Measurements from ENCODE around the gene OLR1.

Gene OLR1

DNA sequence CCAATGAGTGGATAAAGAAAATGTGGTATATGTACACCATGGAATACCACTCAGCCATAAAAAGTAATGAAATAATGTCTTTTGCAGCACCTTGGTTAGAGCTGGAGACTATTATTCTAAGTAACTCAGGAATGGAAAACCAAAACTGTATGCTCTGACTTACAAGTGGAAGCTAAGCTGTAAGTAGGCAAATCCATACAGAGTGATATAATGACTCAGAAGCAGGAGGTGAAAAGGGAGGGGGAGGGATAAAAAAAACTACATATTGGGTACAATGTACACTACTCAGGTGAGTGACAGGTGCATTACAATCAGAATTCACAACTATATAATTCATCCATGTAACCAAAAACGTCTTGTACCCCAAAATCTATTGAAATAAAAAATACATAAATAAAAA is 58.0 kb downstream of the OLR1 start:
- Histone ChIP-seq H3K9me3 (ENCODE audit: insufficient read depth, low read depth, low read length) (peaks cover 3% of the 10 kb centered on the region), H2AFZ (ENCODE audit: insufficient read depth, low read length, poor library complexity) (no peak overlapping the region), H2AK5ac (ENCODE audit: low read length) (no peak overlapping the region), H4K8ac (ENCODE audit: low read depth, low read length) (no peak overlapping the region), H3K4me2 (ENCODE audit: low read length) (no peak overlapping the region), H3K4me3 (ENCODE audit: low read depth, low read length) (no peak overlapping the region), H2BK120ac (ENCODE audit: insufficient read depth, low read length, poor library complexity) (no peak overlapping the region), H4K91ac (ENCODE audit: low read depth, low read length) (no peak overlapping the region), H2BK5ac (ENCODE audit: low read depth, low read length, poor library complexity) (no peak overlapping the region), H3K14ac (ENCODE audit: low read length) (no peak overlapping the region), H4K12ac (ENCODE audit: low read depth, low read length) (no peak overlapping the region), H3K79me1 (ENCODE audit: low read length) (peaks cover 1% of the 10 kb centered on the region), H3K23ac (ENCODE audit: low read length) (no peak overlapping the region), H3K27ac (ENCODE audit: low read depth, low read length) (no peak overlapping the region), H3K4ac (ENCODE audit: low read depth, low read length) (no peak overlapping the region), H2BK12ac (ENCODE audit: low read length) (no peak overlapping the region), H3K18ac (ENCODE audit: low read length) (no peak overlapping the region), H3K27me3 (ENCODE audit: insufficient read depth, low read length) (no peaks in the 10 kb centered on the region), H3K9ac (ENCODE audit: low read length) (no peak overlapping the region), H3K36me3 (ENCODE audit: control insufficient read depth in 1 of 2, insufficient read depth in 2 of 2, low read length in 2 of 2) (no peaks in the 10 kb centered on the region), H3K79me2 (ENCODE audit: control insufficient read depth, insufficient read depth, low read length, poor library complexity) (no peaks in the 10 kb centered on the region), H3K4me1 (ENCODE audit: control insufficient read depth in 1 of 2, insufficient read depth in 2 of 2, low read length in 2 of 2) (peaks cover 2 to 6% of the 10 kb centered on the region in 2 experiments)
- DNase-seq, result no peak
- WGBS (ENCODE audit: extremely low coverage, insufficient coverage, insufficient read length), result no CpG with 5 or more reads among the region's 1 CpG

DNA sequence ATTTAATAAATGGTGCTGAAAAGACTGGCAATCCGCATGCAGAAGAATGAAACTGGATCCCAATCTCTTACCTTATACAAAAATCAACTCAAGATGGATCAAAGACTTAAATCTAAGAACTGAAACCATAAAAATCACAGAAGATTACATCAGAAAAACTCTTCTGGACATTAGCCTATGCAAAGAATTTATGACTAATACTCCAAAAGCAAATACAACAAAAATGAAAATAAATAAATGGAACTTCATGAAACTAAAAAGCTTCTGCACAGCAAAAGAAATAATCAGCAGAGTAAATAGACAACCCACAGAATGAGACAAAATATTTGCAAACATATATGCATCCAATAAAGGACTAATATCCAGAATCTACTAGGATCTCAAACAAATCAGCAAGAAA is 58.9 kb downstream of the OLR1 start:
- no peak overlapping the region for H2BK5ac ChIP-seq (ENCODE audit: low read depth, low read length, poor library complexity)
- H2BK12ac ChIP-seq (ENCODE audit: low read length), result no peak overlapping the region
- no peak overlapping the region for H3K14ac ChIP-seq (ENCODE audit: low read length)
- no peaks in the 10 kb centered on the region for H3K79me2 ChIP-seq (ENCODE audit: control insufficient read depth, insufficient read depth, low read length, poor library complexity)
- peaks cover 1% of the 10 kb centered on the region for H3K79me1 ChIP-seq (ENCODE audit: low read length)
- no peak overlapping the region for H3K4ac ChIP-seq (ENCODE audit: low read depth, low read length)
- no peak overlapping the region for H3K18ac ChIP-seq (ENCODE audit: low read length)
- H3K4me3 ChIP-seq (ENCODE audit: low read depth, low read length), result no peak overlapping the region
- no peak overlapping the region for H4K8ac ChIP-seq (ENCODE audit: low read depth, low read length)
- no CpG with 5 or more reads among the region's 1 CpG for WGBS (ENCODE audit: extremely low coverage, insufficient coverage, insufficient read length)
- peaks cover 3% of the 10 kb centered on the region for H3K9me3 ChIP-seq (ENCODE audit: insufficient read depth, low read depth, low read length)
- no peak overlapping the region for H3K9ac ChIP-seq (ENCODE audit: low read length)
- no peak overlapping the region for H2AK5ac ChIP-seq (ENCODE audit: low read length)
- H4K91ac ChIP-seq (ENCODE audit: low read depth, low read length), result no peak overlapping the region
- no peaks in the 10 kb centered on the region for H3K36me3 ChIP-seq (ENCODE audit: control insufficient read depth in 1 of 2, insufficient read depth in 2 of 2, low read length in 2 of 2)
- H4K12ac ChIP-seq (ENCODE audit: low read depth, low read length), result no peak overlapping the region
- DNase-seq, result no peak
- no peak overlapping the region for H2BK120ac ChIP-seq (ENCODE audit: insufficient read depth, low read length, poor library complexity)
- H3K27me3 ChIP-seq (ENCODE audit: insufficient read depth, low read length), result no peaks in the 10 kb centered on the region
- H3K4me1 ChIP-seq (ENCODE audit: control insufficient read depth in 1 of 2, insufficient read depth in 2 of 2, low read length in 2 of 2), result peaks cover 2 to 6% of the 10 kb centered on the region in 2 experiments
- no peak overlapping the region for H3K4me2 ChIP-seq (ENCODE audit: low read length)
- no peak overlapping the region for H3K23ac ChIP-seq (ENCODE audit: low read length)
- H2AFZ ChIP-seq (ENCODE audit: insufficient read depth, low read length, poor library complexity), result no peak overlapping the region
- H3K27ac ChIP-seq (ENCODE audit: low read depth, low read length), result no peak overlapping the region

DNA sequence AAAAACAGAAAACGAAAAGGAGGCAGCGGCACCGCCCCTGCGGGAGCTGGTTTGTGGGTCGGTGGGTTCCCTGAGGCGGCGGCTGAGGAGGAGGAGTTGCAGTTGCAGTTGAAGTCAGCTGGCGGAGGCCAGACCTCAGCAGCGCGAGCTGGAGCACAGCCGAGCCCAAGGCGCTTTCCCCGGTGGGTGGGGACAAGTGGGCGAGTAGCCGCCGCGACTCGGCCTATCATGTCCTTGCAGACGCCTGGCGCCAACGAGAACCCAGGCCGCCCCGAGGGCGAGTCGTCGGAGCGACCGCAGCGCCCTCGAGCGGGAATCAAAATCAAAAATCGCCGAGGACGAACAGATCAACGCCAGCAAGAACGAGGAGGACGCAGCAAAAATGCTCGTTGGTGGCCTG is 60.5 kb downstream of the OLR1 start:
- Histone ChIP-seq H3K4ac (ENCODE audit: low read depth, low read length) (no peak overlapping the region), H3K27me3 (ENCODE audit: insufficient read depth, low read length) (no peaks in the 10 kb centered on the region), H4K12ac (ENCODE audit: low read depth, low read length) (no peak overlapping the region), H4K91ac (ENCODE audit: low read depth, low read length) (no peak overlapping the region), H3K4me3 (ENCODE audit: low read depth, low read length) (no peak overlapping the region), H3K4me2 (ENCODE audit: low read length) (no peak overlapping the region), H3K79me2 (ENCODE audit: control insufficient read depth, insufficient read depth, low read length, poor library complexity) (no peaks in the 10 kb centered on the region), H2BK12ac (ENCODE audit: low read length) (no peak overlapping the region), H3K23ac (ENCODE audit: low read length) (no peak overlapping the region), H3K36me3 (ENCODE audit: control insufficient read depth in 1 of 2, insufficient read depth in 2 of 2, low read length in 2 of 2) (no peaks in the 10 kb centered on the region), H2AFZ (ENCODE audit: insufficient read depth, low read length, poor library complexity) (no peak overlapping the region), H3K18ac (ENCODE audit: low read length) (no peak overlapping the region), H3K4me1 (ENCODE audit: control insufficient read depth in 1 of 2, insufficient read depth in 2 of 2, low read length in 2 of 2) (peaks cover 2 to 6% of the 10 kb centered on the region in 2 experiments), H3K9ac (ENCODE audit: low read length) (no peak overlapping the region), H2AK5ac (ENCODE audit: low read length) (no peak overlapping the region), H2BK5ac (ENCODE audit: low read depth, low read length, poor library complexity) (no peak overlapping the region), H3K14ac (ENCODE audit: low read length) (no peak overlapping the region), H3K79me1 (ENCODE audit: low read length) (peaks cover 1% of the 10 kb centered on the region), H3K27ac (ENCODE audit: low read depth, low read length) (no peak overlapping the region), H2BK120ac (ENCODE audit: insufficient read depth, low read length, poor library complexity) (no peak overlapping the region), H3K9me3 (ENCODE audit: insufficient read depth, low read depth, low read length) (peaks cover 3% of the 10 kb centered on the region), H4K8ac (ENCODE audit: low read depth, low read length) (no peak overlapping the region)
- DNase-seq, result peak; percentile 95 to 96
- no CpG with 5 or more reads among the region's 38 CpGs for WGBS (ENCODE audit: extremely low coverage, insufficient coverage, insufficient read length)

DNA sequence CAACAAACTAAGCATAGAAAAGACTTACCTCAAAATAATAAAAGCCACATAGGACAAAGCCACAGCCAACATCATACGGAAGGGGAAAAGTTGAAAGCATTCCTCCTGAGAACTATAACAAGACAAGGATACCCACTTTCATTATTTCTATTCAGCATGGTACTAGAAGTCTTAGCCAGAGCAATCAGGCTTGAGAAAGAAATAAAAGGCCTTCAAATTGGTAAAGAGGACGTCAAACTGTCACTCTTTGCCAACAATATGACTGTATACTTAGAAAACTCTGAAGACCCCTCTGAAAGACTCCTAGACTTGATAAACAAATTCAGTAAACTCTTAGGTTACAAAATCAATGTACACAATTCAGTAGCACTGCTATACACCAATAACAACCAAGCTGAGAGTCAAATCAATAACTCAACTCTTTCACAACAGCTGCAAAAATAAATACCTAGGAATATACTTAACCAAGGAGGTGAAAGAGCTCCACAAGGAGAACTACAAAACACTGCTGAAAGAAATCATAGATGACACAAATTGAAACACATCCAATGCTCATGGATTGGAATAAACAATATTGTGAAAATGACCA is 61.6 kb downstream of the OLR1 start:
- Histone ChIP-seq H2AFZ (ENCODE audit: insufficient read depth, low read length, poor library complexity) (no peak overlapping the region), H3K4ac (ENCODE audit: low read depth, low read length) (no peak overlapping the region), H3K36me3 (ENCODE audit: control insufficient read depth in 1 of 2, insufficient read depth in 2 of 2, low read length in 2 of 2) (no peaks in the 10 kb centered on the region), H2BK5ac (ENCODE audit: low read depth, low read length, poor library complexity) (no peak overlapping the region), H3K79me2 (ENCODE audit: control insufficient read depth, insufficient read depth, low read length, poor library complexity) (no peaks in the 10 kb centered on the region), H3K79me1 (ENCODE audit: low read length) (no peaks in the 10 kb centered on the region), H3K4me2 (ENCODE audit: low read length) (no peak overlapping the region), H2BK120ac (ENCODE audit: insufficient read depth, low read length, poor library complexity) (no peak overlapping the region), H4K8ac (ENCODE audit: low read depth, low read length) (no peak overlapping the region), H4K12ac (ENCODE audit: low read depth, low read length) (no peak overlapping the region), H3K14ac (ENCODE audit: low read length) (no peak overlapping the region), H3K23ac (ENCODE audit: low read length) (no peak overlapping the region), H3K9me3 (ENCODE audit: insufficient read depth, low read depth, low read length) (peaks cover 3% of the 10 kb centered on the region), H3K18ac (ENCODE audit: low read length) (no peak overlapping the region), H2AK5ac (ENCODE audit: low read length) (no peak overlapping the region), H3K4me1 (ENCODE audit: control insufficient read depth in 1 of 2, insufficient read depth in 2 of 2, low read length in 2 of 2) (peaks cover 2 to 4% of the 10 kb centered on the region in 2 experiments), H3K27ac (ENCODE audit: low read depth, low read length) (no peak overlapping the region), H4K91ac (ENCODE audit: low read depth, low read length) (no peak overlapping the region), H3K9ac (ENCODE audit: low read length) (no peak overlapping the region), H3K27me3 (ENCODE audit: insufficient read depth, low read length) (no peaks in the 10 kb centered on the region), H3K4me3 (ENCODE audit: low read depth, low read length) (no peak overlapping the region), H2BK12ac (ENCODE audit: low read length) (no peak overlapping the region)
- DNase-seq, result no peak
- no CpG with 5 or more reads among the region's 2 CpGs for WGBS (ENCODE audit: extremely low coverage, insufficient coverage, insufficient read length)
